K562 (cell line): ENCODE data around the gene KMT5C. TPM values are rescaled to one million over a fixed set of nuclear protein-coding genes. Genes with fewer than 3 reads are reported as not detected.

Experiments
- HNRNPL ChIP-seq: fragments of 200-400 bp; formaldehyde crosslinking; IDR thresholded peaks from 2 replicates; pipeline ENCODE4 v1.6.1; 2017; ENCODE audit warnings: low read depth, mild to moderate bottlenecking, low read length
- POLR2A ChIP-seq: fragments of 450-650 bp; conservative IDR thresholded peaks from 2 replicates; pipeline ENCODE4 v1.6.1; 2016
- ZFX ChIP-seq: sonication (generic); formaldehyde crosslinking; IDR thresholded peaks from 2 replicates; pipeline ENCODE4 v1.8.0; 2022; ENCODE audit warnings: mild to moderate bottlenecking, missing genetic modification reagents, moderate library complexity
- ZNF583 ChIP-seq: fragments of 250-450 bp; sonication (Bioruptor Pico); IDR thresholded peaks from 2 replicates; pipeline ENCODE4 v1.4.0; 2020
- polyA plus RNA-seq, 8 experiments: library from polyadenylated mRNA; depleted of rRNA in 4 of 8; stranded (reverse) in 5 of 8; unstranded in 3 of 8; fragments of >200 nt; fragmentation: Nextera tagmentation in 2 of 8; fragmentation: Illumina TruSeq in 1 of 8; extraction: Ambion mirVana in 2 of 8; extraction: Trizol in 1 of 8; gene quantifications; 2 replicates each; pipeline versions ENCODE4 v1.2.1 to v1.2.3, GENCODE V29; 2011 to 2014; ENCODE audit warnings: inconsistent platforms in 1 of 8, missing spikeins in 1 of 8
- total RNA-seq, 7 experiments: library from RNA; depleted of rRNA in 6 of 7; stranded (reverse); fragments of >200 nt in 6 of 7; fragmentation: Illumina TruSeq in 2 of 7; extraction: Trizol in 2 of 7; gene quantifications; 2 replicates each; pipeline versions ENCODE4 v1.2.1 to v1.2.3, GENCODE V29; 2011 to 2021; ENCODE audit warnings: low replicate concordance in 1 of 7
- TF ChIP-seq, protein P1 (sequence below): sonication (generic); formaldehyde crosslinking; IDR thresholded peaks from 2 replicates; pipeline ENCODE4 v1.8.0; 2023; ENCODE audit warnings: mild to moderate bottlenecking, missing genetic modification reagents
- TF ChIP-seq, protein P2 (sequence below): fragments of 200-800 bp; sonication (Bioruptor generic); IDR thresholded peaks from 2 replicates; pipeline ENCODE4 v1.6.1; 2016; ENCODE audit warnings: missing genetic modification characterization, missing compliant biosample characterization
- TF ChIP-seq, protein P3 (sequence below): conservative IDR thresholded peaks from 2 replicates; pipeline ENCODE4 v1.6.1; 2011; ENCODE audit warnings: low read depth, mild to moderate bottlenecking, low read length; ENCODE audit not compliant: control insufficient read depth

Gene KMT5C
- total and polyA plus RNA-seq, 9 of the 15 experiments (the other 6 are each of a cell fraction or from before 2014, with no cell fraction given), result 0.15 to 53.5 (median 16.6) TPM

DNA sequence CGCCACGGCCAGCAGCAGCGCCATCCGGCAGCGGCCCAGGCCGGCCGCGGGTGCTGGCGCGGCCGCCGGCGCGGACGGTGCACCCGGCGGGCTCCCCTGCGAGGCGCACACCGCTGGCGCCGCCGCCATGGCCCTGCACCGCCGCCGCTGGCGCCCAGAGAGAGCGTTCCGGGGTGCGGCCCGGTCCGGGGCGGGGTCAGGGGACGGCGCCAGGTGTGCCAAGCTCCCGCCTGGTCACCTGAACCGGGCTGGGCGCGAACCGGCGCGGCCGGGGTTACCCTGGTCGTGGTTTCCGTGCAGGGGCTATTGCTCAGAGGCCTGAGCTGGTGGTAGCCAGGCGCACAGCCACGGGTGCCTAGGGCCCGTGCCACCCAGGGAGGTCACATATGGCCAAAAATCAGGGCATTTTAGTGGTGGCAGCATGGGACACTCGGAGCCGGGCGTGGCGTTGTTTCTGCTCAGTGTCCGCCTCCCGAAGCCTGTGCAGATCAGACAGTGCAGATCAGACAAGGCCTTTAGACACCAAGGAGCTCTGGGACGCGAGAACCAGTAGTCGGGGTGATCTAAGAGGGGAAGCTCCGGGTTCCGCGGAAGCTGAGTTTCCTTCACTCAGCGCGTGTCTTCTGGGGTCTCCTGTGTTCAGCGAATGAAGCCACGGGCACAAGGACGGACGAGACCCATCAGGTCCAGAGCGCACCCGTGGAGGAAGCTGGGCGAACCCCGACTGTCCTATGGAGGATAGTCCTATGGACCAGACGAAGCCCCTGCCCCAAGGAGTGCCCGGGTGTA is 44.6 kb downstream of the KMT5C start, which contains the start of gene TMEM238 (continued):
- TF ChIP-seq HNRNPL (peak; percentile 69; the same call in 1 of the 2 replicates), ZFX (CRISPR knock-in tag) (peak; percentile 71), ZNF583 (CRISPR knock-in tag) (no peak), POLR2A (0 out of 2 replicates have a peak, but pooled peaks have one; percentile 35)
- TF ChIP-seq, protein P1, sequence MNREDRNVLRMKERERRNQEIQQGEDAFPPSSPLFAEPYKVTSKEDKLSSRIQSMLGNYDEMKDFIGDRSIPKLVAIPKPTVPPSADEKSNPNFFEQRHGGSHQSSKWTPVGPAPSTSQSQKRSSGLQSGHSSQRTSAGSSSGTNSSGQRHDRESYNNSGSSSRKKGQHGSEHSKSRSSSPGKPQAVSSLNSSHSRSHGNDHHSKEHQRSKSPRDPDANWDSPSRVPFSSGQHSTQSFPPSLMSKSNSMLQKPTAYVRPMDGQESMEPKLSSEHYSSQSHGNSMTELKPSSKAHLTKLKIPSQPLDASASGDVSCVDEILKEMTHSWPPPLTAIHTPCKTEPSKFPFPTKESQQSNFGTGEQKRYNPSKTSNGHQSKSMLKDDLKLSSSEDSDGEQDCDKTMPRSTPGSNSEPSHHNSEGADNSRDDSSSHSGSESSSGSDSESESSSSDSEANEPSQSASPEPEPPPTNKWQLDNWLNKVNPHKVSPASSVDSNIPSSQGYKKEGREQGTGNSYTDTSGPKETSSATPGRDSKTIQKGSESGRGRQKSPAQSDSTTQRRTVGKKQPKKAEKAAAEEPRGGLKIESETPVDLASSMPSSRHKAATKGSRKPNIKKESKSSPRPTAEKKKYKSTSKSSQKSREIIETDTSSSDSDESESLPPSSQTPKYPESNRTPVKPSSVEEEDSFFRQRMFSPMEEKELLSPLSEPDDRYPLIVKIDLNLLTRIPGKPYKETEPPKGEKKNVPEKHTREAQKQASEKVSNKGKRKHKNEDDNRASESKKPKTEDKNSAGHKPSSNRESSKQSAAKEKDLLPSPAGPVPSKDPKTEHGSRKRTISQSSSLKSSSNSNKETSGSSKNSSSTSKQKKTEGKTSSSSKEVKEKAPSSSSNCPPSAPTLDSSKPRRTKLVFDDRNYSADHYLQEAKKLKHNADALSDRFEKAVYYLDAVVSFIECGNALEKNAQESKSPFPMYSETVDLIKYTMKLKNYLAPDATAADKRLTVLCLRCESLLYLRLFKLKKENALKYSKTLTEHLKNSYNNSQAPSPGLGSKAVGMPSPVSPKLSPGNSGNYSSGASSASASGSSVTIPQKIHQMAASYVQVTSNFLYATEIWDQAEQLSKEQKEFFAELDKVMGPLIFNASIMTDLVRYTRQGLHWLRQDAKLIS (CRISPR knock-in tag), result peak; percentile 74; the same call in 1 of the 2 replicates
- TF ChIP-seq, protein P2, sequence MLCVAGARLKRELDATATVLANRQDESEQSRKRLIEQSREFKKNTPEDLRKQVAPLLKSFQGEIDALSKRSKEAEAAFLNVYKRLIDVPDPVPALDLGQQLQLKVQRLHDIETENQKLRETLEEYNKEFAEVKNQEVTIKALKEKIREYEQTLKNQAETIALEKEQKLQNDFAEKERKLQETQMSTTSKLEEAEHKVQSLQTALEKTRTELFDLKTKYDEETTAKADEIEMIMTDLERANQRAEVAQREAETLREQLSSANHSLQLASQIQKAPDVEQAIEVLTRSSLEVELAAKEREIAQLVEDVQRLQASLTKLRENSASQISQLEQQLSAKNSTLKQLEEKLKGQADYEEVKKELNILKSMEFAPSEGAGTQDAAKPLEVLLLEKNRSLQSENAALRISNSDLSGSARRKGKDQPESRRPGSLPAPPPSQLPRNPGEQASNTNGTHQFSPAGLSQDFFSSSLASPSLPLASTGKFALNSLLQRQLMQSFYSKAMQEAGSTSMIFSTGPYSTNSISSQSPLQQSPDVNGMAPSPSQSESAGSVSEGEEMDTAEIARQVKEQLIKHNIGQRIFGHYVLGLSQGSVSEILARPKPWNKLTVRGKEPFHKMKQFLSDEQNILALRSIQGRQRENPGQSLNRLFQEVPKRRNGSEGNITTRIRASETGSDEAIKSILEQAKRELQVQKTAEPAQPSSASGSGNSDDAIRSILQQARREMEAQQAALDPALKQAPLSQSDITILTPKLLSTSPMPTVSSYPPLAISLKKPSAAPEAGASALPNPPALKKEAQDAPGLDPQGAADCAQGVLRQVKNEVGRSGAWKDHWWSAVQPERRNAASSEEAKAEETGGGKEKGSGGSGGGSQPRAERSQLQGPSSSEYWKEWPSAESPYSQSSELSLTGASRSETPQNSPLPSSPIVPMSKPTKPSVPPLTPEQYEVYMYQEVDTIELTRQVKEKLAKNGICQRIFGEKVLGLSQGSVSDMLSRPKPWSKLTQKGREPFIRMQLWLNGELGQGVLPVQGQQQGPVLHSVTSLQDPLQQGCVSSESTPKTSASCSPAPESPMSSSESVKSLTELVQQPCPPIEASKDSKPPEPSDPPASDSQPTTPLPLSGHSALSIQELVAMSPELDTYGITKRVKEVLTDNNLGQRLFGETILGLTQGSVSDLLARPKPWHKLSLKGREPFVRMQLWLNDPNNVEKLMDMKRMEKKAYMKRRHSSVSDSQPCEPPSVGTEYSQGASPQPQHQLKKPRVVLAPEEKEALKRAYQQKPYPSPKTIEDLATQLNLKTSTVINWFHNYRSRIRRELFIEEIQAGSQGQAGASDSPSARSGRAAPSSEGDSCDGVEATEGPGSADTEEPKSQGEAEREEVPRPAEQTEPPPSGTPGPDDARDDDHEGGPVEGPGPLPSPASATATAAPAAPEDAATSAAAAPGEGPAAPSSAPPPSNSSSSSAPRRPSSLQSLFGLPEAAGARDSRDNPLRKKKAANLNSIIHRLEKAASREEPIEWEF (CRISPR knock-in tag), result peak; percentile 39; the same call in 1 of the 2 replicates
- TF ChIP-seq, protein P3, sequence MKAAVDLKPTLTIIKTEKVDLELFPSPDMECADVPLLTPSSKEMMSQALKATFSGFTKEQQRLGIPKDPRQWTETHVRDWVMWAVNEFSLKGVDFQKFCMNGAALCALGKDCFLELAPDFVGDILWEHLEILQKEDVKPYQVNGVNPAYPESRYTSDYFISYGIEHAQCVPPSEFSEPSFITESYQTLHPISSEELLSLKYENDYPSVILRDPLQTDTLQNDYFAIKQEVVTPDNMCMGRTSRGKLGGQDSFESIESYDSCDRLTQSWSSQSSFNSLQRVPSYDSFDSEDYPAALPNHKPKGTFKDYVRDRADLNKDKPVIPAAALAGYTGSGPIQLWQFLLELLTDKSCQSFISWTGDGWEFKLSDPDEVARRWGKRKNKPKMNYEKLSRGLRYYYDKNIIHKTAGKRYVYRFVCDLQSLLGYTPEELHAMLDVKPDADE, result 0 out of 2 replicates have a peak, but pooled peaks have one; percentile 5
